HepG2 (cell line): Measurements from ENCODE around the gene CLPTM1. TPM values are rescaled to one million over a fixed set of nuclear protein-coding genes. Genes with fewer than 3 reads are reported as not detected.

Source experiments
- ATAC-seq: fragments of 200-7000 bp; cut with Tn5 transposase; 3 replicates; pipeline ENCODE4 v1.9.1; 2020; ENCODE audit warnings: mild to moderate bottlenecking, moderate library complexity
- BruUV-seq: library from RNA; stranded (reverse); fragments of 400-500 nt; replicated peaks from 2 replicates; lab custom pipeline; 2021; lab: Mats Ljungman, UMichigan
- CTCF ChIA-PET: fragments of 300-600 bp; formaldehyde crosslinking; extraction: SDS; loops from one replicate; lab custom pipeline; 2021; ENCODE audit warnings: low total read pairs, inconsistent platforms, low intra/inter-chr PET ratio; lab: Yijun Ruan, JAX
- POLR2A ChIA-PET: fragments of 350-600 bp; sonication (Branson Sonifier 250); formaldehyde crosslinking; loops from one replicate; lab custom pipeline; 2020; ENCODE audit warnings: antibody characterized with exemption, inconsistent platforms; lab: Yijun Ruan, JAX
- DNase-seq: peaks from one replicate; pipeline ENCODE4 v3.0.0-alpha.2; 2015; ENCODE audit warnings: low spot score
- FAIRE-seq: peaks from 3 replicates; lab custom pipeline; 2011; peaks lifted over from hg19 to GRCh38; lab: Jason Lieb, UNC
- H2AFZ ChIP-seq: one replicate; pipeline ENCODE4 v1.6.1; 2011; ENCODE audit warnings: low read length, inconsistent platforms
- H3K27ac ChIP-seq: fragments of 300-600 bp; 3 replicates; pipeline ENCODE4 v1.8.0; 2011; ENCODE audit warnings: mixed run types, mild to moderate bottlenecking, mixed read lengths, low read length, inconsistent platforms; ENCODE audit not compliant: insufficient read depth; ENCODE audit errors: extremely low read length
- H3K27me3 ChIP-seq, 2 experiments: fragments of 200-600 bp in 1 of 2; 2 replicates in 1 of 2; 3 replicates in 1 of 2; pipeline versions ENCODE4 v1.6.0 to v1.8.0; 2011; ENCODE audit warnings: low read length in 2 of 2, mild to moderate bottlenecking in 2 of 2, moderate library complexity in 2 of 2, inconsistent platforms in 1 of 2; ENCODE audit not compliant: insufficient read depth in 2 of 2, control insufficient read depth in 1 of 2
- H3K36me3 ChIP-seq, 2 experiments: fragments of 200-600 bp in 1 of 2; replicated peaks in 1 of 2; 2 replicates in 1 of 2; 3 replicates in 1 of 2; pipeline versions ENCODE4 v1.5.1 to v1.8.0; 2011; ENCODE audit warnings: low read length in 2 of 2, inconsistent platforms in 1 of 2; ENCODE audit not compliant: insufficient read depth in 2 of 2, control insufficient read depth in 1 of 2
- H3K4me1 ChIP-seq: 2 replicates; pipeline ENCODE4 v1.5.1; 2012; ENCODE audit warnings: low read length, inconsistent platforms; ENCODE audit not compliant: insufficient read depth
- H3K4me2 ChIP-seq: 2 replicates; pipeline ENCODE4 v1.6.0; 2011; ENCODE audit warnings: low read depth, low read length, inconsistent platforms
- H3K4me3 ChIP-seq, 3 experiments: fragments of 200-600 bp in 1 of 3; sonication (generic), shearing (Covaris generic) in 1 of 3; replicated peaks in 1 of 3; 2 replicates each; pipeline ENCODE4 v1.5.1; 2011 to 2016; ENCODE audit warnings: low read length in 3 of 3, inconsistent platforms in 2 of 3, low read depth in 2 of 3, mild to moderate bottlenecking in 2 of 3, control low read depth in 1 of 3, mixed read lengths in 1 of 3; ENCODE audit not compliant: insufficient read depth in 1 of 3
- H3K79me2 ChIP-seq: one replicate; pipeline ENCODE4 v1.6.1; 2011; ENCODE audit warnings: low read length, inconsistent platforms; ENCODE audit not compliant: insufficient read depth
- H3K9ac ChIP-seq: 2 replicates; pipeline ENCODE4 v1.6.0; 2011; ENCODE audit warnings: mild to moderate bottlenecking, low read depth, low read length, inconsistent platforms; ENCODE audit not compliant: insufficient read depth
- H3K9me3 ChIP-seq: 2 replicates; pipeline ENCODE4 v1.5.1; 2012; ENCODE audit warnings: mild to moderate bottlenecking, low read length
- H4K20me1 ChIP-seq: 2 replicates; pipeline ENCODE4 v1.6.0; 2011; ENCODE audit warnings: inconsistent platforms, mild to moderate bottlenecking, low read length, moderate library complexity; ENCODE audit not compliant: insufficient read depth
- CHD2 ChIP-seq: IDR thresholded peaks from 2 replicates; pipeline ENCODE4 v1.6.1; 2011; ENCODE audit warnings: low read depth, low read length, improper control_type of control experiment
- CREM ChIP-seq, 2 experiments: sonication (generic) in 1 of 2; formaldehyde crosslinking in 1 of 2; IDR thresholded peaks; 2 replicates each; pipeline versions ENCODE4 v1.4.0 to v1.6.1; 2016 to 2020; ENCODE audit warnings: antibody characterized with exemption in 1 of 2, mild to moderate bottlenecking in 1 of 2, missing genetic modification reagents in 1 of 2
- FOXO4 ChIP-seq: sonication (generic); formaldehyde crosslinking; conservative IDR thresholded peaks from 2 replicates; pipeline ENCODE4 v1.8.1; 2023; ENCODE audit warnings: missing genetic modification reagents
- GPN1 ChIP-seq: sonication (generic); formaldehyde crosslinking; IDR thresholded peaks from 2 replicates; pipeline ENCODE4 v1.5.1; 2020; ENCODE audit warnings: missing genetic modification reagents, borderline replicate concordance
- HIVEP1 ChIP-seq: sonication (generic); formaldehyde crosslinking; IDR thresholded peaks from 2 replicates; pipeline ENCODE4 v1.4.0; 2020; ENCODE audit warnings: mild to moderate bottlenecking, missing genetic modification reagents
- KDM2A ChIP-seq: sonication (generic); formaldehyde crosslinking; IDR thresholded peaks from 2 replicates; pipeline ENCODE4 v1.4.0; 2020; ENCODE audit warnings: low read depth, missing genetic modification reagents, borderline replicate concordance
- RFX5 ChIP-seq: IDR thresholded peaks from 2 replicates; pipeline ENCODE4 v1.6.1; 2011; ENCODE audit warnings: low read depth, low read length, improper control_type of control experiment
- RXRA ChIP-seq: sonication (generic); formaldehyde crosslinking; IDR thresholded peaks from 2 replicates; pipeline ENCODE4 v1.5.1; 2020; ENCODE audit warnings: missing genetic modification reagents
- SP2 ChIP-seq: sonication (generic); formaldehyde crosslinking; IDR thresholded peaks from 2 replicates; pipeline ENCODE4 v1.5.1; 2020; ENCODE audit warnings: mild to moderate bottlenecking, missing genetic modification reagents
- TFDP1 ChIP-seq: IDR thresholded peaks from 2 replicates; pipeline ENCODE4 v1.6.1; 2016; ENCODE audit warnings: missing compliant biosample characterization, missing genetic modification reagents, borderline replicate concordance
- TRAFD1 ChIP-seq: sonication (generic); formaldehyde crosslinking; IDR thresholded peaks from 2 replicates; pipeline ENCODE4 v1.5.1; 2020; ENCODE audit warnings: missing genetic modification reagents, mild to moderate bottlenecking, borderline replicate concordance
- ZGPAT ChIP-seq: IDR thresholded peaks from 2 replicates; pipeline ENCODE4 v1.6.1; 2016; ENCODE audit warnings: mild to moderate bottlenecking
- ZKSCAN8 ChIP-seq: IDR thresholded peaks from 2 replicates; pipeline ENCODE4 v1.6.1; 2016; ENCODE audit warnings: borderline replicate concordance, missing genetic modification reagents, missing compliant biosample characterization
- ZMYM3 ChIP-seq: sonication (generic); formaldehyde crosslinking; IDR thresholded peaks from 2 replicates; pipeline ENCODE4 v1.5.1; 2020; ENCODE audit warnings: mild to moderate bottlenecking, missing genetic modification reagents
- ZNF205 ChIP-seq: IDR thresholded peaks from 2 replicates; pipeline ENCODE4 v1.6.1; 2018; ENCODE audit warnings: missing biosample characterization, missing genetic modification reagents
- ZNF572 ChIP-seq: sonication (generic); formaldehyde crosslinking; IDR thresholded peaks from 2 replicates; pipeline ENCODE4 v1.5.1; 2020; ENCODE audit warnings: mild to moderate bottlenecking, missing genetic modification reagents
- ZNF672 ChIP-seq: sonication (generic); formaldehyde crosslinking; IDR thresholded peaks from 2 replicates; pipeline ENCODE4 v1.8.1; 2022; ENCODE audit warnings: missing genetic modification reagents
- ZNF839 ChIP-seq: sonication (generic); formaldehyde crosslinking; IDR thresholded peaks from 2 replicates; pipeline ENCODE4 v1.4.0; 2020; ENCODE audit warnings: missing genetic modification reagents, mild to moderate bottlenecking, borderline replicate concordance
- ZSCAN31 ChIP-seq: sonication (generic); formaldehyde crosslinking; IDR thresholded peaks from 2 replicates; pipeline ENCODE4 v1.5.0; 2020; ENCODE audit warnings: low read depth, mild to moderate bottlenecking, missing genetic modification reagents
- WGBS: methylation state at CpG from one replicate; pipeline ENCODE4 v1.1.6; 2017; ENCODE audit warnings: low lambda C conversion rate; 5-methylcytosine and 5-hydroxymethylcytosine counted together
- in situ Hi-C: cut with HindIII; loops from 2 replicates; pipeline ENCODE4 v1.10.0; 2017; ENCODE audit warnings: low pct_unique_long_range_greater_than_20kb; ENCODE audit not compliant: extremely low pct_ligation_motif_present
- intact Hi-C: fragments of 100-400 bp; cut with micrococcal nuclease; formaldehyde crosslinking; loops from one replicate; pipeline ENCODE4 v1.10.0; 2022; ENCODE audit not compliant: unreplicated experiment
- polyA plus RNA-seq, 8 experiments: library from polyadenylated mRNA; depleted of rRNA in 3 of 8; stranded (reverse) in 7 of 8; unstranded in 1 of 8; fragments of >200 nt; fragmentation: Illumina TruSeq in 4 of 8; extraction: Trizol in 4 of 8; gene quantifications; 2 replicates each; pipeline versions ENCODE4 v1.2.1 to v1.2.3, GENCODE V29; 2011 to 2016; ENCODE audit warnings: low read depth in 4 of 8, missing spikeins in 1 of 8, mixed read lengths in 1 of 8; ENCODE audit not compliant: insufficient read depth in 1 of 8
- total RNA-seq, 5 experiments: library from RNA; depleted of rRNA; stranded (reverse); fragments of >200 nt; fragmentation: Illumina TruSeq; extraction: Trizol; gene quantifications; 2 replicates each; pipeline ENCODE4 v1.2.3, GENCODE V29; 2016; ENCODE audit warnings: low read depth in 1 of 5

CLPTM1 gene
- total and polyA plus RNA-seq, 2 of the 13 experiments (the other 11 are each of a cell fraction or from before 2014, with no cell fraction given), result 34.9 to 42.8 TPM

- Histone ChIP-seq H3K4me3 (peak within 1 kb of the TSS; percentile 72 to 80 (median 79)), H3K4me1 (peaks cover 20% of the 10 kb centered on the region), H4K20me1 (no peaks in the 10 kb centered on the region), H3K9ac (peak within 1 kb of the TSS; percentile 79), H2AFZ (no peak within 1 kb of the TSS), H3K79me2 (no peaks in the 10 kb centered on the region), H3K9me3 (no peaks in the 10 kb centered on the region), H3K27me3 (no peaks in the 10 kb centered on the region), H3K27ac (peak within 1 kb of the TSS; percentile 92), H3K36me3 (no peaks in the 10 kb centered on the region), H3K4me2 (peak within 1 kb of the TSS; percentile 84)
- in situ Hi-C loops (no loop called here), intact Hi-C loops (no loop called here)
- DNase-seq (peak; percentile 73), ATAC-seq (peak; percentile 74), FAIRE-seq (no peak)
- POLR2A ChIA-PET, result interaction anchor here (0.6 to 1.2 kb wide), 12 partner anchors 18 to 177 kb away, joined by 3 to 14 read pairs (median 3); partner anchors contain the start of genes APOE, CLASRP, PPP1R37 and TRAPPC6A
- BruUV-seq, result no TSS peak
- 10% methylated on average over 17 of the region's 79 CpGs for WGBS
- CTCF ChIA-PET, result no interaction called here
- TF ChIP-seq ZNF205 (CRISPR knock-in tag), result peak; percentile 100
- no peak for TF ChIP-seq ZKSCAN8
- TF ChIP-seq ZNF839 (CRISPR knock-in tag), result no peak
- no peak for TF ChIP-seq ZNF572
- peak; percentile 49; the same call in 1 of the 2 replicates for TF ChIP-seq RFX5
- TF ChIP-seq CHD2, result peak; percentile 25; the same call in 1 of the 2 replicates
- TF ChIP-seq GPN1 (CRISPR knock-in tag), result no peak
- no peak for TF ChIP-seq TRAFD1
- no peak for TF ChIP-seq ZNF672 (CRISPR knock-in tag)
- peak; percentile 50 for TF ChIP-seq SP2 (CRISPR knock-in tag)
- TF ChIP-seq FOXO4 (CRISPR knock-in tag), result no peak
- TF ChIP-seq ZSCAN31 (CRISPR knock-in tag), result no peak
- TF ChIP-seq RXRA, result 0 out of 2 replicates have a peak, but pooled peaks have one; percentile 31
- TF ChIP-seq KDM2A (CRISPR knock-in tag), result peak; percentile 56; the same call in 1 of the 2 replicates
- TF ChIP-seq HIVEP1 (CRISPR knock-in tag), result peak; percentile 100
- no peak; the same call in 1 of the 2 replicates for TF ChIP-seq TFDP1
- TF ChIP-seq ZMYM3 (CRISPR knock-in tag), result peak; percentile 98
- peak; percentile 52 for TF ChIP-seq CREM (IDR thresholded peaks at IDR 0.05)
- TF ChIP-seq CREM (CRISPR knock-in tag; IDR thresholded peaks at IDR 0.05), result no peak
- TF ChIP-seq ZGPAT (CRISPR knock-in tag), result peak; percentile 33; the same call in 1 of the 2 replicates
Observed at GRCh38 chr19:45001087-45001739, 46.0 kb downstream of the CLPTM1 start, which contains the start of gene RELB. TSS of gene RELB (plus strand) at chr19:45001464. CDS start at chr19:45001580, 116 bp downstream.
